ENCODE data around the gene PLCB4.

Gene PLCB4

DNA sequence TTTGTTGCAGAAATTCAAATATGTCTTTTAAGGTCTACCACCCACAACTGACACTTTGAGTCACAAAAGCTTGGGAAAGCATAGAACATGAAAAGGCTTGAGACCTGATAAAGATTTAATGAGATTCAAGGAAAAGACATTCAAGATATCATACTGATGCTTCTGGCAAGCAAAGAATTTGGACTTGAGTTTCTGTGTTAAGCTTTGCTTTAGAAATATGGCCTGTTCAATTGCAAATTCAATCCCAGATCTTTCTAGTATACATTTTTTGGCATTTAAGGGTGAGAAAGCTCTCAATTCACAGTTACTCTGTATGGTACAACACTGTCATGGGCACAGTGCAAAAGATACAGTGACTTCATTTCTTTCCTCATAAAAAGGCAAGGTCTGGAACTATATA, 406.6 kb downstream of the PLCB4 start:
- no peak for TF ChIP-seq CTCF (IDR thresholded peaks at IDR 0.05; ENCODE audit: control insufficient read depth, extremely low read depth, insufficient read depth)
- H3K4me3 ChIP-seq (ENCODE audit: low read depth, low read length) = no peak overlapping the region
- no peak for DNase-seq (ENCODE audit: low read depth)

DNA sequence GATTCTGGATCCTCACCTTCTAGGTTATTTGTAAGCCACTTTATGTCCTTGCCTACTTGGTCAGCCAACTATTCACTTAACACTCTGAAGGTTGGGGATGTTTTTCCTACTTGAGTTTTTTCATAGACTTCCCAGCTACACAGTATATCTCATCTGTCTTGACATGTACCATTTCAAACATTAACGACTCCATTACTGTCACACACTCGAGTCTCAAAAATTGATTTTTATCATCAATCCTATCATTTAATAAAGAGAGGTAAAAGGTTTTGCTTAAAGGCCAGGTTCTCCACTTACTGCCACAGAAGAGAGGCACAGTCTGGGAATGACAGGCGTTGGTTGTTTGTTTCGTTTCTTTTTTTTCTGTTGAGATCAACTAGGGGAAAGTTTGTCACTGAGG, 407.3 kb downstream of the PLCB4 start:
- TF ChIP-seq CTCF (IDR thresholded peaks at IDR 0.05; ENCODE audit: control insufficient read depth, extremely low read depth, insufficient read depth) = no peak
- no peak for DNase-seq (ENCODE audit: low read depth)
- no peak overlapping the region for H3K4me3 ChIP-seq (ENCODE audit: low read depth, low read length)

DNA sequence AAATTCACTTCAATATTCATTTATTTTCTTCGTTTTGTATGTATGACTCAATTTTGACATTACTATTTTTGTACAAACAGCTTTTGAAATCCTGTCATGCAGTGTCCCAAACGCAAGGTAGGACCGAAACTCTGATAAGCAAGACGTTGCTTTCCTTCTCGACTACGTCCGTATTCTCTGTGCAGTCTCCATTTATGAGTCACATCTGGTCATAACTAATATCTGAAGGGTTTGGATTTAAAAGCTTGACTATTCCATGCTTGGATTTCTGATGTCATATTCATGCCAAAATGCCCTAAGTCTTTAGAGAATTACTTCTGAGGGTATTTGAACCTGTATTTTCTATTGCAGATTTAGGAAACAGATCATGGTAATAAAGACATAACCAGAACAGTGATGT, 407.8 kb downstream of the PLCB4 start:
- DNase-seq (ENCODE audit: low read depth) = no peak
- H3K4me3 ChIP-seq (ENCODE audit: low read depth, low read length) = no peak overlapping the region
- no peak for TF ChIP-seq CTCF (IDR thresholded peaks at IDR 0.05; ENCODE audit: control insufficient read depth, extremely low read depth, insufficient read depth)

DNA sequence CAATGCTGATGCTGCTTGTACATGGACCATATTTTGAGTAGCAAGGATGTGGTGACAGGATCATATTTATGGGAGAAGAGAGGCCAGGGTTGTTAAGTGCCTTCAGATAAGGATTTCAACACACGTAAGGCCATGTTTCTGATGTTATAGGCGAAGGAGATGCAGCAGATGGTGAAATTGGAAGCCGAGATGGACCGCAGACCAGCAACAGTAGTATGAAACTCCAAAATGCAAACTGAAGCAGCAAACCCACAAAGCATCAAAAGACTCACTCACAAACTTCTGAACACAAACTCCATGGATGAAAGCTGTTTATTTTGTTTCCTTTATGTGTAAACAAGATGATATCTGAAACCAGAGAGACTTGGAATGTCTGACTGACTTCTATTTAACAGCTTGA, 409.9 kb downstream of the PLCB4 start:
- TF ChIP-seq CTCF (IDR thresholded peaks at IDR 0.05; ENCODE audit: control insufficient read depth, extremely low read depth, insufficient read depth) = no peak
- H3K4me3 ChIP-seq (ENCODE audit: low read depth, low read length) = no peak overlapping the region

GRCh38 chr20:9480066-9480465, 411.2 kb downstream of the PLCB4 start:
- DNase-seq (ENCODE audit: low read depth) = no peak
- H3K4me3 ChIP-seq (ENCODE audit: low read depth, low read length) = no peak overlapping the region
- no peak for TF ChIP-seq CTCF (IDR thresholded peaks at IDR 0.05; ENCODE audit: control insufficient read depth, extremely low read depth, insufficient read depth)

More for the DNA sequence above, 409.9 kb downstream of the PLCB4 start:
- DNase-seq (ENCODE audit: low read depth) = no peak

DNA sequence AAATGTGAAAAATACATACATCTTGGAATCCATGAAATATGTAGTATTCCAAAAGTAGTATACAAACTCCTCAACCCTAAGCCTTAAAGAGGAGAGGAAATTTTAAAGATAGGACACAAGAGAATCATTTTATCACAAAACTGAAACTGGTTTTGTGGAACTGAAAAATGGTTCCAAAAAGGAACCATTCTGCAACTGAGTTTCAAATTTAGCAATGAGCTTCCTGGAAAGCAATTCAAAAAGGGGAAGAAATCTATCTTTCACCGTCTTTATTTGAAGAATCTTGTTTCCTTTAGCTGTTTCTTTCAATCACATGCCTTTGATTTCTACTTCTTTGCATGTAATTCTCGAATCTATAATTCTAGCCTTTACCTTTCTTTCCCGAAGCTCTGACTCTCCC, 413.3 kb downstream of the PLCB4 start:
- H3K4me3 ChIP-seq (ENCODE audit: low read depth, low read length) = no peak overlapping the region
- no peak for DNase-seq (ENCODE audit: low read depth)
- no peak for TF ChIP-seq CTCF (IDR thresholded peaks at IDR 0.05; ENCODE audit: control insufficient read depth, extremely low read depth, insufficient read depth)

GRCh38 chr20:9483131-9483530, 414.2 kb downstream of the PLCB4 start:
- H3K4me3 ChIP-seq (ENCODE audit: low read depth, low read length) = no peak overlapping the region
- no peak for TF ChIP-seq CTCF (IDR thresholded peaks at IDR 0.05; ENCODE audit: control insufficient read depth, extremely low read depth, insufficient read depth)
- no peak for DNase-seq (ENCODE audit: low read depth)
